Testis (tissue), 2 donors: Measurements from ENCODE around the gene HPD.

Experiments used
- POLR2A ChIP-seq: fragments of 450-650 bp; IDR thresholded peaks from one replicate; pipeline ENCODE4 v1.6.1; 2017; ENCODE audit warnings: antibody characterized with exemption, mild to moderate bottlenecking, moderate library complexity
- TF ChIP-seq, protein P1 (sequence below), 3 experiments: fragments of 450-650 bp in 2 of 3; fragments of 200-600 bp in 1 of 3; sonication (generic) in 1 of 3; IDR thresholded peaks; one replicate each; pipeline ENCODE4 v1.5.1; 2016 to 2019; ENCODE audit warnings: antibody characterized with exemption in 3 of 3, mild to moderate bottlenecking in 2 of 3, moderate library complexity in 1 of 3

DNA sequence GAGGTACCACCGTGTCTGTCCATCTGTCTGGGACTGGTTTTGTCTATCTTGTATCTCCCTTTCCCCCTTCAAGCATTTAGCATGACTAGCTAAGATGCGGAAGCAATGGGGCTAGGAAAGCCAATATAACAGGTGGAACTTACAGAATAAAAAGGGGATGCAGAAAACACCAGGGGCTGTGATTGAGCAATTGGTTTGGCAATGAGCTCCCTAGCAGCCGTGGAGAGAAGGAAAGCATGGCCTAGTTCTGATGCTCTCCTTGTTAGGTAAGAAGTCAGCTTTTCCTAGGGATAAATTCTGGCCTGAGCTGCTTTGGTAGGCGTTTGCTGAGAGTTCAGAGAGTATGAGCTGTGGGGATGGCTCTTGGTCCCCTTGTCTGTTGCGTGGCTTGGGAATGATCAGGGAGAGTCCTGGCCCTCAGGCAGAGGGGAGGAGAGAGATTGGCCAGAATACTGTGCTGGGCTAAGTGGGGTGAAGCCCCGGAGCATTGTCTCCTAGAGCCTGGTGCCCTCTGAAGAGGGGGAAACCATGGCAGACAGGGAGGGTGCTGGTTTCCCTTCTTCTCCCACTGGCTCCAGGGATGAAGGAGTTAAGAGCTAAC, 47.7 kb downstream of the HPD start:
- no peak for TF ChIP-seq POLR2A
- TF ChIP-seq, protein P1, sequence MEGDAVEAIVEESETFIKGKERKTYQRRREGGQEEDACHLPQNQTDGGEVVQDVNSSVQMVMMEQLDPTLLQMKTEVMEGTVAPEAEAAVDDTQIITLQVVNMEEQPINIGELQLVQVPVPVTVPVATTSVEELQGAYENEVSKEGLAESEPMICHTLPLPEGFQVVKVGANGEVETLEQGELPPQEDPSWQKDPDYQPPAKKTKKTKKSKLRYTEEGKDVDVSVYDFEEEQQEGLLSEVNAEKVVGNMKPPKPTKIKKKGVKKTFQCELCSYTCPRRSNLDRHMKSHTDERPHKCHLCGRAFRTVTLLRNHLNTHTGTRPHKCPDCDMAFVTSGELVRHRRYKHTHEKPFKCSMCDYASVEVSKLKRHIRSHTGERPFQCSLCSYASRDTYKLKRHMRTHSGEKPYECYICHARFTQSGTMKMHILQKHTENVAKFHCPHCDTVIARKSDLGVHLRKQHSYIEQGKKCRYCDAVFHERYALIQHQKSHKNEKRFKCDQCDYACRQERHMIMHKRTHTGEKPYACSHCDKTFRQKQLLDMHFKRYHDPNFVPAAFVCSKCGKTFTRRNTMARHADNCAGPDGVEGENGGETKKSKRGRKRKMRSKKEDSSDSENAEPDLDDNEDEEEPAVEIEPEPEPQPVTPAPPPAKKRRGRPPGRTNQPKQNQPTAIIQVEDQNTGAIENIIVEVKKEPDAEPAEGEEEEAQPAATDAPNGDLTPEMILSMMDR (IDR thresholded peaks at IDR 0.05) = no peak
